GM21529 (cell line): ENCODE results near the gene PCNX2.
"Not testable (repeated sequence)": the region's sequence is repeated elsewhere in the genome, so short reads cannot be mapped to it uniquely, and the experiment has no call there.

Source experiments
- ATAC-seq: cut with Tn5 transposase; IDR thresholded peaks from one replicate; pipeline ENCODE4 v1.9.1; 2021; ENCODE audit not compliant: unreplicated experiment

Gene PCNX2

GRCh38 chr1:233233508-233234040 is 62.0 kb downstream of the PCNX2 start:
- ATAC-seq = no peak

DNA sequence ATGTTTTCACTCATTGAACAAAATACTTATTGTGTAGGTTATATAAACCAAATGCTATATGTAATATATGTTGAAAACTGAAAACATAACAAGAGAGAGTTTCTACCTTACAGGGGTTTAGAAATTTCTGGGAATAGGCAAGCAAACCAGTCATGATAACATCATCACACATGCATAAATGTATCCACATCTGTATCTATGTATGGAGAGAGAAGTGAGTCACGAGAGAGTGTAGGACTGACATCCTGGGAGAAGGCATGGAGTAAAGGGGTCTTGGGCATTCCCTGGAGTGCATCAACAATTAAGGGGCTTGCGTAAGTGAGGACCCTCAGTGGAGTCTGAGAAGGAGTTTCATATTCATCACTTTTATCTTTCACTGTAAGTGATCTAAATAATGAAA is 65.5 kb downstream of the PCNX2 start:
- ATAC-seq = no peak

DNA sequence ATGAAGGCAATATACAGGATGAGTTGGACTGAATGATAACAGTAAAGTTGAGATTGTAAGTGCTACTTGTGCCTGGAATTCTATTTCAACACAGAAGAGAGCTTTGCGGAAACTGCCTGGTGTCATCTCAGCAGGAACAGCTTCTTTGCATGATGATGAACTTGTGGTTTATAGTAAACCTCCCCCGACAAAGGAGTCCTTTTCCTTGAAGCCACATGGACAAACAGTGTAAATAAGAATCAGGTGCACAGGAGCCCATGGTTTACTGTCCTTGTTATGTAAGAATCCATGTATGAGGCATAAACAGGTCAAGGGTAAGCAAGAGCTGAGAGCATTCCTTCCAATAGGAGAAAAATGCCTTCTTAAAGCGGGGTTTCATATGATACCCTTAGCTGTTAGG is 66.2 kb downstream of the PCNX2 start:
- no peak for ATAC-seq

DNA sequence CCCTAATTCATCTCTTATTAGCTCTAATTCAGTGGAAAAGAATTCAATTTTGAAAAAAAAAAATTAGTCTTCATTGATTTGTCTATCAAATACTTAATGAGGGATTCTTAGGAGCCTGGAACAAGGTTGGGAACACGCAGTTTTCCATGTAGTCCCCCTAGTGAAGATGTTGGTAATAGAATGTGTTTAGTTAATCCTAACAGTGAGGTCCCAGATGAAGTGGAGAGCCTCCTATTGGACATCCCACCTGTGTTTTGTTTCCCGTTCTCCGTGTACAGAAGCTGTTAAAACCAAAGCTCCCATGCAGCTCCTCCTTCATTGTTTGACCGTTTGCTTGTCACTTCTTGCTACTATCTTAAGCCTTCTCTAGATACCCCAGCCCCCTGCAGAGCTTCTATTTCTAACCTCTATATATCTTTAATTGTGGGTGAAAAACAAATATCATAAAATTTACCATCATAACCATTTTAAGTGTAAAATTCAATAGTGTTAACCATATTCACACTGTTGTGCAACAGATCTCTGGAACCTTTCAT is 67.5 kb downstream of the PCNX2 start:
- no peak for ATAC-seq

- ATAC-seq = no peak
Measured at GRCh38 chr1:233224311-233224710, 71.2 kb downstream of the PCNX2 start.

DNA sequence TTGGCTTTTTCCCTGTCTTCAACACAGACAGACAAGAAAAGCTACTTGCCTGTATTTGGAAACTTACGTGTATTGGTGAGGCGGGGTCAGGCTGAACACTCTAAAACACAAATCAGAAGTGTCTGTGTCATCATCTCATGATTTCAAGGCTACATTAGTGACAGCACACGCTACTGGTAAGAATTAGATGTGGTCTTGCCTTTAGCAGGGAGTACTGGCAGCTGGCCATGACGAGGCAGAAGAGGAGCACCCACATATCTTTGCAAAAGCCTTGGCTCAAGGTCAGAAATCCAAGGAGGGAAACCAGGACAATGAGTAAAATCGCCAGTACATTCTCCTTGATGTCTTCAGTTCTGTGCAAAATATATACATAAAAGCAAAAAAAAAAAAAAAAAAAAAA is 77.7 kb downstream of the PCNX2 start:
- no peak for ATAC-seq

- no peak for ATAC-seq
Measured at GRCh38 chr1:233216009-233216408, 79.5 kb downstream of the PCNX2 start.

GRCh38 chr1:233215135-233215760 is 80.3 kb downstream of the PCNX2 start:
- ATAC-seq = no peak

DNA sequence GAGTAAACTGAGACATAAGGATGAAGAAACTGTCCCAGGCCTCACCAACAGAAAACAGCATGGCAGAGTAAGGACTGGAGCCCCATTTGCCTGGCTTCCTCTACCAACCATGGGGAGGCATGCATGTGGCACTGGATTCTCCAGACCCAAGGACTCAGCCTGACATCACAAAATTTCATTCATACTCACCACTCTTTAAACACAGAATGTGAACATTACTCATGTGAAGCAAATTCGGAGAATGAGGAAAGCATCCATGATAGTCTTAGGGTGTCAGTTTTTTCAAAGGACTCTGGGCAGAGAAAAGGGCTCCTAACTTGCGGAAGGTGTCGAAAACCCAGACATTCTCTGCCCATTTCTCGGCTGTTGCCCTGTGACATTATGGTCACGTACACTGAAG is 83.9 kb downstream of the PCNX2 start:
- no peak for ATAC-seq

DNA sequence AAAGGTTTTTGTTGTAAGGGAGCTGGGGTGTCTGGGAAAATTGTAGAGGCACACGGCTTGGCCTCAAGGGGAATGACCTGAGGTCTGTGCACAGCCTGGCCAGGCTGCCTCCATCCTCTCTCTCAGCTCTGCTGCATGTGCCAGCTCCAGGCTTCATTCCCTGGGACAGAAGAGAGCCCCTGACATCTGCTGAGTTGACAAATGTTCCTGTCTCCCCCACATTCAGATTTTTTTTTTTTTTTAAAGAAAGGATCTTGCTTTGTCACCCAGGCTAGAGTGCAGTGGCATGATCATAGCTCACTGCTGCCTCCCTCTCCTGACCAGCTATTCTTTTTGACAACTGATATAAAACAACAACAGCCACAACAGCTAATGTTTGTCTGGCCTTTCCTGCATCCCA is 84.4 kb downstream of the PCNX2 start:
- ATAC-seq = no peak

DNA sequence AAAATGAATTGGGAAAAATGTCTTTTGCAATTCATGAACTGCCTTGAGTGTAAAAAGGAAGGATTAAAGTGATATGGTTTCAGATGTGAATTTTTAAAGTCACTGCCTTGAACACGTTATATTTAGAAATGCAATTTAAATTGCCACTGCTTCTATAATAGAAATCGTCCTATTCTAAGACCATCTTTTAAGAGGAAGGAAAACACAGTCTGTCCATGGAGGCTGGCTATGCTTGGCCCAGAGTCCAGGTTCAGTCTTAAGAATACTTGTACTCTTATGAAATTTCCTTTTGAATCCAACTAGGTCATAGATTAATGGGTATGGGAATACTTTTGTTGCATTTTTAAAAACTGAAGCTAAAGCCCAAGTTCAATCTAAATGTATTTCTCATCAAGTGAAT is 86.0 kb downstream of the PCNX2 start:
- ATAC-seq = no peak

- no peak for ATAC-seq
Measured at GRCh38 chr1:233208687-233209086, 86.8 kb downstream of the PCNX2 start.

- ATAC-seq = no peak
Measured at GRCh38 chr1:233197940-233198339, 97.6 kb downstream of the PCNX2 start.

DNA sequence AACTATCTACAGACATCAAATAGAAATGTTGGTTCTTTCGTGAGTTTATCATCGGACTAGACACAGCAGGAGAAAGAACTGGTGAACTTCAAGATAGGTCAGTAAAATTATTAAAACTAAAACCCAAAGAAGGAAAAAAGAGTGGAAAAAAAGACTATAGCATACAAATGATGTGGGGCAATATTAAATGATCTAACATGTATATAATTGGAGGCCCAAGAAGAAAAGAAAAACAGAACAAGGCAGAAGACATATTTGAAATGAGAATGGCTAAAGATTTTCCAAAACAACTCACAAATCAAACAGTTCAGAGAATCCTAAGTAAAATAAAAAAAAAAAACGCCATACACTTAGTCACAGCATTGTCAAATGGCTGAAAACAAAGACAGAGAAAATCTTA is 101.8 kb downstream of the PCNX2 start:
- ATAC-seq = no peak

GRCh38 chr1:233190987-233191386 is 104.5 kb downstream of the PCNX2 start:
- ATAC-seq = no peak

DNA sequence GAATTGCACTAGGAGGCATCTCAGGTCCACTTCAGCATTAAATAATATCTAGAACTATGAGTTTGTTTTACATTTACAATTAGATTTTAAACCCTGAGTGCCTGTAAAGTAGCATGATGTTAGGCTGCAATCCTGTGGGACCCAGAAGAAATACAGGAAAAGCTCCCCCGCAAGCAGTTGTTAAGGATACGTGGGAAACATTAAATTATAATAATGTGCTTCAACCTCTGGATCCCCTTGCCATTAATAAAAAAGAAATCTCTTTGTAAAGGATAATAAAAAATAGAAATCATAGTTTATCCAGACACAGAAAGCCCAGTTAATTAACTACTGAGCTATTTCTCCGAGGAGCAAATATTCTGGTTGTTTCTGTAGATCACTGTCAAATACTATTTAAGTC is 106.0 kb downstream of the PCNX2 start:
- no peak for ATAC-seq

DNA sequence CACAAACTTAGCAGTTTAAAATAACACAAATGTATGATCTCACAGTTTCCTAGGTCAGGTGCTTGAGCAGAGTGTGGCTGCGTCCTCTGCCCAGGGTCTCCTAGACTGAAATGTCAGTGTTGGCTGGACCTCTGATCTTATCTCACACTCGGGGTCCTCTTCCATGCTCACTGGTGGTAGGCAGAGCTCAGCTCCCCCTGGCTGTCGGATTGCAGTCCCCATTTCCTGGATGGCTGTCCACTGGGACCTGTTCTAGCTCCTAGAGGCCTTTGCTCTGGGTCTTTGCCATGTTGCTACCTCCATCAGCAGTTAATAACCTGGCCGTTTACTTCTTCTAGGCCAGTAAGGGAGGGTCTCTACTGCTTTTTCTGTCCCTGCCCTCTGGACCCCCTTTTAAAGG is 107.5 kb downstream of the PCNX2 start:
- no peak for ATAC-seq

- ATAC-seq = no peak
Measured at GRCh38 chr1:233183226-233184020, 112.1 kb downstream of the PCNX2 start.

DNA sequence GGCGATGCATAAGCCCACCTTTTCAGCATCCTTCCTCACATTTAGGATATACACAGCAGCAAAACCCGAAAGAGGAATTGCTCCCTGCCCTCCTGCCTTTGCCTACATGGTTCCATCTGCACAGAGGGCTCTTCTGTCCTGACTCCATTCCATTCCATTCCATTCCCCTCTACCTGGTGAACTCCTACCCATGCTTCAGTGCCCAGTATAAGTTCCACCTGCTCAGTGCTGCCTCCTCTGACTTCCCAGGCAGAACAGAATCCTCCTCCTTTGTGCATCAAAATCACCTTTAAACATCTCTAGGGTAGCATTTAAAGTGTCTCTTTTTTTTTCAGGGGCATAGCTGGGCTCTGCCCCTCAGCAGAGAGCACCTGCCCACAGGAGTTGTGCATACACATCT is 112.9 kb downstream of the PCNX2 start:
- ATAC-seq = no peak

GRCh38 chr1:233180641-233181364 is 114.7 kb downstream of the PCNX2 start:
- no peak for ATAC-seq

- not testable (repeated sequence) for ATAC-seq
Measured at GRCh38 chr1:233179638-233180037, 115.9 kb downstream of the PCNX2 start.

- no peak for ATAC-seq
Measured at GRCh38 chr1:233172201-233172600, 123.3 kb downstream of the PCNX2 start.
